Esophagus squamous epithelium (tissue), 5 donors: ENCODE results near the gene S100A6. TPM values are rescaled to one million over a fixed set of nuclear protein-coding genes. Genes with fewer than 3 reads are reported as not detected.
A peak's percentile ranks its signal among the peaks of the same experiment; 100 is the strongest.

ENCODE experiments used
- DNase-seq: peaks from one replicate; lab custom pipeline; 2025; lab: John Stamatoyannopoulos, UW
- H3K27ac ChIP-seq, 4 donors: fragments of 200-600 bp; sonication (generic); one replicate each; pipeline ENCODE4 v1.5.1; 2016 to 2019; ENCODE audit warnings: mild to moderate bottlenecking in 1 of 4
- H3K27me3 ChIP-seq, 4 donors: fragments of 200-600 bp; sonication (generic); 1 replicate in 3 of 4; 2 replicates in 1 of 4; pipeline versions ENCODE4 v1.5.1 to v1.6.0; 2017 to 2021; ENCODE audit warnings: antibody characterized with exemption in 1 of 4
- H3K36me3 ChIP-seq, 3 donors: fragments of 200-600 bp; sonication (generic); one replicate each; pipeline ENCODE4 v1.5.1; 2016 to 2019
- H3K4me1 ChIP-seq, 3 donors: fragments of 200-600 bp; sonication (generic); one replicate each; pipeline ENCODE4 v1.5.1; 2017 to 2019
- H3K4me3 ChIP-seq, 4 donors: fragments of 200-600 bp; sonication (generic); 1 replicate in 3 of 4; 2 replicates in 1 of 4; pipeline ENCODE4 v1.5.1; 2016 to 2019; ENCODE audit warnings: mild to moderate bottlenecking in 2 of 4, moderate library complexity in 1 of 4
- H3K9me3 ChIP-seq, 3 donors: fragments of 200-600 bp; sonication (generic); one replicate each; pipeline ENCODE4 v1.5.1; 2016 to 2019
- CTCF ChIP-seq, 6 experiments: fragments of 450-650 bp in 4 of 6; fragments of 200-600 bp in 2 of 6; sonication (generic) in 2 of 6; IDR thresholded peaks; one replicate each; pipeline ENCODE4 v1.5.1; 2016 to 2019; ENCODE audit warnings: antibody characterized with exemption in 6 of 6, mild to moderate bottlenecking in 4 of 6, moderate library complexity in 4 of 6
- POLR2A ChIP-seq, 4 donors: fragments of 450-650 bp; IDR thresholded peaks; one replicate each; pipeline ENCODE4 v1.6.1; 2017; ENCODE audit warnings: antibody characterized with exemption in 4 of 4, mild to moderate bottlenecking in 4 of 4, moderate library complexity in 3 of 4
- WGBS, 2 donors: methylation state at CpG; one replicate each; pipeline ENCODE4 v1.1.5; 2018; 5-methylcytosine and 5-hydroxymethylcytosine counted together
- intact Hi-C: fragments of 100-400 bp; cut with DNase I; formaldehyde crosslinking; loops from one replicate; pipeline ENCODE4 v1.15.0; 2022
- total RNA-seq, 4 donors: library from RNA; depleted of rRNA; stranded (reverse); fragments of >200 nt; gene quantifications; one replicate each; pipeline ENCODE4 v1.1.0, GENCODE V29; 2016
- donor health status: DM: yes; HTN: yes; CAD: no.

S100A6 gene
- total RNA-seq, 4 donors from 2014 or later, result 270 to 943 (median 394) TPM

DNA sequence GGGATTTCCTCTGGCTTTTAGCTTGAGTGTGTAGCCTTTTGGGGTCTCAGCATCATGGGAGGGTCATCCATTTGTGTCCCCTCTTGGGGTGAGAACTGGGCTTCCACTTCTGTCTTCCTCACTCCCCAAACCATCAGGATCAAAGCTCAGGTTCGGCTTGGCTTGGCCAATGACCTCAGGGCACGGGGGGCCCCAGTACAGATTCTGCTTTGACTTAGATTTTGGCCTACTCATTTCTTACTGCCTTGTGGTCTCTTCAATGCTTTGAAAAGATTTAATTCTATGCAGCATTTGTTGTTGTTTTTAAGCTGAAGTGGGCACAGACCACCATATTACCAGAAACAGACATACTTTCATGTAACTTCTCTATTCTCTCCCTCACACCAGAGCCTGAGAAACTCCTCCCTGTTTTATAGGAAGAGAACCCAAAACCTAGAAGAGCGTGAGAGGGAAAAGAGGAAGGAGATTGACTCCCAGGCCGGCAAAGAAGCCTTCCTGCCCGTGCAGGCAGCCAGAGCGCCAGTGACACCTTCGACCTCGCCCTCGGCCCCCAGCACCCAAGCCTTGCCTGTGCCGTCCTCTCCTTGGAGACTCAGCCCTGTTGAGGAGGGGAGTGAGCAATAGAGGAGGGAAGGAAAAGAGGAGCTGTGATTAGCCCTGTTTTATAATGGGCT is 15.2 kb upstream of the S100A6 start:
- H3K27me3 ChIP-seq, result no peaks in the 10 kb centered on the region
- H3K9me3 ChIP-seq, result no peaks in the 10 kb centered on the region
- no peak for DNase-seq
- intact Hi-C loops, result no loop called here
- peak overlapping the region; percentile 63 to 94 (median 92) for H3K27ac ChIP-seq
- H3K4me3 ChIP-seq, result no peak overlapping the region
- TF ChIP-seq CTCF (IDR thresholded peaks at IDR 0.05) (no peak), POLR2A (IDR thresholded peaks at IDR 0.05) (no peak)
- 30 to 58% methylated on average over 3 to 8 of the region's 10 CpGs for WGBS, 2 donors
- H3K36me3 ChIP-seq, result peaks cover 0 to 27% (median 0%) of the 10 kb centered on the region in 3 donors
- peaks cover 65 to 97% (median 75%) of the 10 kb centered on the region in 3 donors for H3K4me1 ChIP-seq

- H3K9me3 ChIP-seq, result no peaks in the 10 kb centered on the region
- TF ChIP-seq CTCF (IDR thresholded peaks at IDR 0.05) (no peak), POLR2A (IDR thresholded peaks at IDR 0.05) (no peak)
- 43 to 50% methylated on average over 3 to 4 of the region's 4 CpGs for WGBS, 2 donors
- no peaks in the 10 kb centered on the region for H3K27me3 ChIP-seq
- no peak overlapping the region for H3K4me3 ChIP-seq
- H3K27ac ChIP-seq, result peak overlapping the region; percentile 63 to 94 (median 92)
- peaks cover 0 to 21% (median 0%) of the 10 kb centered on the region in 3 donors for H3K36me3 ChIP-seq
- peaks cover 71 to 100% (median 81%) of the 10 kb centered on the region in 3 donors for H3K4me1 ChIP-seq
- intact Hi-C loops, result no loop called here
- DNase-seq, result no peak
Observed at GRCh38 chr1:153550398-153550758, 14.6 kb upstream of the S100A6 start.

DNA sequence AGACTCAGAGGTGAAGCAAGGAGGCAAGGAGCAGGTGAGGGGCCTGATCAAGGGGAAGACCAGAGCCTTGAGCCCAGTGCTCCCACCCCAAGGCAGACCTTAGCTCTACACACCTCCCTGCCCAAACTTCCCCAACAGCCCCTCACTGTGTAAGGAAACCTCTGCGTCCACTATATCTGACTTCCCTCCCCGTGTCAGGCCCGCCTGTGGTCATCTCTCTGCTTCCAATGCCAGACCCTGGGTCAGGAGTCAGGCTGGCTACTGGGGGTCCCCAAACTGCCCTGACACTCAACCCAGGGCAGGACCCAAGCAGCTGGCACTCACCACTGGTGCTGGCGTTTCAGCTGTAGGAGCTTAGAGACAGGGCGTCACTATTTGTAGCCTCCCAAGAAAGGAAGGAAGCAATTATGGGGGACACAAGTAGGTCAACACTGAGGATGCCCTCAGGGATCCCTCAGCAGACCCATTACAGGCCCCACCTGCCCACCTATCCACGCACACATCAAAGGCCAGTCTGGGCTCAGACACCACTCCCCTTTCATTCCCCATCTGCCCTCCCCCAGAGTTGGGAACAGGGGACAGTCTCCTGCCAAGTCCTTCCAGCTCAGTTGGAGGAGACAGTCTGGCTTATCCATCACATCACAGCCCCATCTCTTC is 14.1 kb upstream of the S100A6 start:
- 64 to 86% methylated on average over 4 of the region's 6 CpGs for WGBS, 2 donors
- no peaks in the 10 kb centered on the region for H3K27me3 ChIP-seq
- peaks cover 0 to 21% (median 0%) of the 10 kb centered on the region in 3 donors for H3K36me3 ChIP-seq
- no peaks in the 10 kb centered on the region for H3K9me3 ChIP-seq
- H3K4me1 ChIP-seq, result peaks cover 74 to 100% (median 84%) of the 10 kb centered on the region in 3 donors
- peak overlapping the region; percentile 63 to 94 (median 92) for H3K27ac ChIP-seq
- H3K4me3 ChIP-seq, result no peak overlapping the region
- DNase-seq, result no peak
- no peak for TF ChIP-seq POLR2A (IDR thresholded peaks at IDR 0.05)
- TF ChIP-seq CTCF (IDR thresholded peaks at IDR 0.05), result no peak
- intact Hi-C loops, result no loop called here

- DNase-seq, result no peak
- TF ChIP-seq POLR2A (IDR thresholded peaks at IDR 0.05), result no peak
- peak in 1 of 6 experiments; percentile 17 for TF ChIP-seq CTCF (IDR thresholded peaks at IDR 0.05)
- Histone ChIP-seq H3K4me3 (no peak within 1 kb of the TSS), H3K9me3 (no peaks in the 10 kb centered on the region), H3K27ac (peak within 1 kb of the TSS; percentile 63 to 94 (median 92)), H3K36me3 (peaks cover 0 to 21% (median 0%) of the 10 kb centered on the region in 3 donors), H3K4me1 (peaks cover 74 to 100% (median 84%) of the 10 kb centered on the region in 3 donors), H3K27me3 (no peaks in the 10 kb centered on the region)
- intact Hi-C loops, result no loop called here
- 48 to 81% methylated on average over 5 to 8 of the region's 14 CpGs for WGBS, 2 donors
Observed at GRCh38 chr1:153548722-153549688, 13.2 kb upstream of the S100A6 start, which contains the start of gene S100A3. Gene S100A3 (minus strand): TSS chr1:153549258. CDS start chr1:153548485, 773 bp downstream.
